SW 1271 (cell line): ENCODE results near the gene MBIP.
"Not testable (repeated sequence)": the region's sequence is repeated elsewhere in the genome, so short reads cannot be mapped to it uniquely, and the experiment has no call there.

Experiments
- DNase-seq, 2 experiments: peaks; one replicate each; lab custom pipeline; 2025; lab: John Stamatoyannopoulos, UW

MBIP gene

GRCh38 chr14:36320200-36320896 is at the start of gene MBIP:
Gene MBIP (minus strand): TSS chr14:36320637. CDS start chr14:36320588, 49 bp downstream.
- DNase-seq: peak; percentile 89 to 96

- DNase-seq: no peak
Observed at GRCh38 chr14:36367985-36368774, 47.7 kb upstream of the MBIP start.

GRCh38 chr14:36365766-36366165 is 45.3 kb upstream of the MBIP start:
- DNase-seq: no peak

GRCh38 chr14:36363704-36364103 is 43.3 kb upstream of the MBIP start:
- DNase-seq: no peak

- DNase-seq: no peak
Observed at GRCh38 chr14:36362648-36363047, 42.2 kb upstream of the MBIP start.

- DNase-seq: no peak
Observed at GRCh38 chr14:36361210-36361853, 40.9 kb upstream of the MBIP start.

- no peak for DNase-seq
Observed at GRCh38 chr14:36356862-36357261, 36.4 kb upstream of the MBIP start.

GRCh38 chr14:36346052-36346451 is 25.6 kb upstream of the MBIP start:
- DNase-seq: no peak

GRCh38 chr14:36344211-36344610 is 23.8 kb upstream of the MBIP start:
- no peak for DNase-seq

- not testable (repeated sequence) for DNase-seq
Observed at GRCh38 chr14:36341811-36342210, 21.4 kb upstream of the MBIP start.

GRCh38 chr14:36340276-36340890 is 19.9 kb upstream of the MBIP start:
- no peak for DNase-seq

GRCh38 chr14:36339816-36340215 is 19.4 kb upstream of the MBIP start:
- no peak for DNase-seq

GRCh38 chr14:36333119-36333518 is 12.7 kb upstream of the MBIP start:
- no peak for DNase-seq

GRCh38 chr14:36327573-36327972 is 7.1 kb upstream of the MBIP start:
- not testable (repeated sequence) for DNase-seq

GRCh38 chr14:36325853-36326252 is 5.4 kb upstream of the MBIP start:
- DNase-seq: no peak

- DNase-seq: no peak
Observed at GRCh38 chr14:36324897-36325296, 4.5 kb upstream of the MBIP start.

GRCh38 chr14:36320897-36321381 is 502 bp upstream of the MBIP start:
- no peak for DNase-seq

- no peak for DNase-seq
Observed at GRCh38 chr14:36319899-36320199, 588 bp downstream of the MBIP start.

- DNase-seq: peak in 1 of 2 experiments; percentile 5
Observed at GRCh38 chr14:36317650-36318049, 2.8 kb downstream of the MBIP start.

- DNase-seq: no peak
Observed at GRCh38 chr14:36316131-36316530, 4.3 kb downstream of the MBIP start.

- DNase-seq: no peak
Observed at GRCh38 chr14:36315159-36315853, 5.1 kb downstream of the MBIP start.

- DNase-seq: peak in 1 of 2 experiments; percentile 5
Observed at GRCh38 chr14:36313898-36314297, 6.5 kb downstream of the MBIP start.
